HepG2 (cell line): Measurements from ENCODE around the gene LNPK. TPM values are rescaled to one million over a fixed set of nuclear protein-coding genes. Genes with fewer than 3 reads are reported as not detected.

ENCODE experiments used
- CREB1 ChIP-seq, 2 experiments: fragments of 450-650 bp in 1 of 2; IDR thresholded peaks; 2 replicates each; pipeline ENCODE4 v1.6.1; 2016 to 2017; ENCODE audit warnings: control low read depth in 1 of 2, mild to moderate bottlenecking in 1 of 2, missing compliant biosample characterization in 1 of 2, missing genetic modification characterization in 1 of 2
- GABPA ChIP-seq, 2 experiments: IDR thresholded peaks; 2 replicates each; pipeline ENCODE4 v1.6.1; 2011 to 2016; ENCODE audit warnings: low read depth in 2 of 2, low read length in 1 of 2, missing biosample characterization in 1 of 2, missing genetic modification characterization in 1 of 2
- HMG20B ChIP-seq: conservative IDR thresholded peaks from 2 replicates; pipeline ENCODE4 v1.6.1; 2016; ENCODE audit warnings: missing genetic modification reagents, missing compliant biosample characterization
- HOXA3 ChIP-seq: sonication (generic); formaldehyde crosslinking; IDR thresholded peaks from 2 replicates; pipeline ENCODE4 v1.5.0; 2020; ENCODE audit warnings: missing genetic modification reagents
- IRF2 ChIP-seq: IDR thresholded peaks from 2 replicates; pipeline ENCODE4 v1.6.1; 2018; ENCODE audit warnings: missing genetic modification reagents, missing compliant biosample characterization
- PCBP2 ChIP-seq: fragments of 200-400 bp; formaldehyde crosslinking; optimal IDR thresholded peaks from 2 replicates; pipeline ENCODE3; 2018; ENCODE audit warnings: low read length, low read depth; ENCODE audit not compliant: poor library complexity, severe bottlenecking
- RAD51 ChIP-seq: fragments of 450-650 bp; IDR thresholded peaks from 2 replicates; pipeline ENCODE4 v1.6.1; 2016; ENCODE audit warnings: borderline replicate concordance
- REL ChIP-seq: sonication (generic); formaldehyde crosslinking; conservative IDR thresholded peaks from 2 replicates; pipeline ENCODE4 v1.8.0; 2022; ENCODE audit warnings: mild to moderate bottlenecking, missing genetic modification reagents, moderate library complexity
- RFXAP ChIP-seq: sonication (generic); formaldehyde crosslinking; IDR thresholded peaks from 2 replicates; pipeline ENCODE4 v1.4.0; 2020; ENCODE audit warnings: missing genetic modification reagents, borderline replicate concordance
- SOX5 ChIP-seq: IDR thresholded peaks from 2 replicates; pipeline ENCODE4 v1.6.1; 2016; ENCODE audit warnings: borderline replicate concordance
- STAT5B ChIP-seq: sonication (generic); formaldehyde crosslinking; IDR thresholded peaks from 2 replicates; pipeline ENCODE4 v1.4.0; 2020; ENCODE audit warnings: missing genetic modification reagents
- ZFP90 ChIP-seq: sonication (generic); formaldehyde crosslinking; IDR thresholded peaks from 2 replicates; pipeline ENCODE4 v1.8.0; 2022; ENCODE audit warnings: missing genetic modification reagents, mild to moderate bottlenecking, inconsistent platforms, borderline replicate concordance
- ZNF207 ChIP-seq: fragments of 450-650 bp; IDR thresholded peaks from 2 replicates; pipeline ENCODE4 v1.6.1; 2016; ENCODE audit warnings: antibody characterized with exemption, borderline replicate concordance
- ZNF354B ChIP-seq: sonication (generic); formaldehyde crosslinking; IDR thresholded peaks from 2 replicates; pipeline ENCODE4 v1.8.0; 2022; ENCODE audit warnings: mild to moderate bottlenecking, missing genetic modification reagents
- ZNF549 ChIP-seq: sonication (generic); formaldehyde crosslinking; IDR thresholded peaks from 2 replicates; pipeline ENCODE4 v1.5.0; 2020; ENCODE audit warnings: missing genetic modification reagents
- ZNF605 ChIP-seq: sonication (generic); formaldehyde crosslinking; IDR thresholded peaks from 2 replicates; pipeline ENCODE4 v1.8.0; 2022; ENCODE audit warnings: mild to moderate bottlenecking, missing genetic modification reagents
- ZNF782 ChIP-seq: sonication (generic); formaldehyde crosslinking; IDR thresholded peaks from 2 replicates; pipeline ENCODE4 v1.4.0; 2020; ENCODE audit warnings: missing genetic modification reagents, mild to moderate bottlenecking, borderline replicate concordance
- ZSCAN30 ChIP-seq: sonication (generic); formaldehyde crosslinking; IDR thresholded peaks from 2 replicates; pipeline ENCODE4 v1.5.0; 2020; ENCODE audit warnings: mild to moderate bottlenecking, missing genetic modification reagents
- polyA plus RNA-seq, 8 experiments: library from polyadenylated mRNA; depleted of rRNA in 3 of 8; stranded (reverse) in 7 of 8; unstranded in 1 of 8; fragments of >200 nt; fragmentation: Illumina TruSeq in 4 of 8; extraction: Trizol in 4 of 8; gene quantifications; 2 replicates each; pipeline versions ENCODE4 v1.2.1 to v1.2.3, GENCODE V29; 2011 to 2016; ENCODE audit warnings: low read depth in 4 of 8, missing spikeins in 1 of 8, mixed read lengths in 1 of 8; ENCODE audit not compliant: insufficient read depth in 1 of 8
- total RNA-seq, 5 experiments: library from RNA; depleted of rRNA; stranded (reverse); fragments of >200 nt; fragmentation: Illumina TruSeq; extraction: Trizol; gene quantifications; 2 replicates each; pipeline ENCODE4 v1.2.3, GENCODE V29; 2016; ENCODE audit warnings: low read depth in 1 of 5
- TF ChIP-seq, protein P1 (sequence below), 2 experiments: sonication (generic) in 1 of 2; formaldehyde crosslinking in 1 of 2; IDR thresholded peaks; 2 replicates each; pipeline versions ENCODE4 v1.6.1 to v1.9.0; 2014 to 2022; ENCODE audit warnings: antibody characterized with exemption in 1 of 2, borderline replicate concordance in 1 of 2, inconsistent platforms in 1 of 2, low read depth in 1 of 2, missing genetic modification reagents in 1 of 2
- TF ChIP-seq, protein P2 (sequence below): sonication (generic); formaldehyde crosslinking; IDR thresholded peaks from 2 replicates; pipeline ENCODE4 v1.8.0; 2022; ENCODE audit warnings: missing genetic modification reagents, mild to moderate bottlenecking, moderate library complexity, borderline replicate concordance
- TF ChIP-seq, protein P3 (sequence below): IDR thresholded peaks from 2 replicates; pipeline ENCODE4 v1.6.1; 2012; ENCODE audit warnings: low read depth, low read length, improper control_type of control experiment

LNPK gene
- total and polyA plus RNA-seq, 2 of the 13 experiments (the other 11 are each of a cell fraction or from before 2014, with no cell fraction given) = 25.4 to 26.1 TPM

DNA sequence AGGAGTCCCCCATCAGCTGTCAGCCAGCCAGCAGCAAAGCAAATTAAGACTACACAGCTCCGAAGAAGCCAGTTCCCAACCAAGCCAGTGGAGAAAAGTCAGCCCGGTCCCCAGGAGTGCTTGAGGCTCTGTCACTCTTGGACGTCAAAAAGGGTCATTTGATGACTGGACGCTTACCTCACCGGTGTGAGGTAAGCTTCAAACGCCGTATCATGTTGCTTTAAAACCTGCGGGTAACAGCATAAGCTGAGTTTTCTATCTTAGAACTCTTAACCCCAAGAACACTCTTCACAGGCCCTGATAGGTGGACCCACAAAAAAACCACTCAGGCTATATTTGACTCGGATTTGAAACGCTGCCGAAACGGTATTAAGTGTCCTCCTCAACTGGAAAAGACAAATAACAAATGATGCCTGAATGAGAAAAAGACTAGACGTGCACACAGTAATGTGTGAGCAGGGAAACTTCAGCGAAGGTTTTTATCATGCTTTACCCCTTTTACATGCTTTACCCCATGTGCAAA, 682 bp upstream of the LNPK start (continued):
- TF ChIP-seq IRF2 (CRISPR knock-in tag) (no peak), ZSCAN30 (CRISPR knock-in tag) (0 out of 2 replicates have a peak, but pooled peaks have one; percentile 61), HMG20B (CRISPR knock-in tag) (no peak), ZNF605 (CRISPR knock-in tag) (no peak), RFXAP (no peak), ZNF549 (no peak), ZFP90 (CRISPR knock-in tag) (no peak), RAD51 (no peak), PCBP2 (no peak), SOX5 (CRISPR knock-in tag) (no peak), HOXA3 (peak; percentile 59), CREB1 (IDR thresholded peaks at IDR 0.05) (peak; percentile 54; the same call in 1 of the 2 replicates), CREB1 (CRISPR knock-in tag; IDR thresholded peaks at IDR 0.05) (0 out of 2 replicates have a peak, but pooled peaks have one; percentile 29), REL (CRISPR knock-in tag) (no peak), STAT5B (CRISPR knock-in tag) (no peak), ZNF782 (0 out of 2 replicates have a peak, but pooled peaks have one; percentile 23), ZNF207 (no peak), ZNF354B (no peak), GABPA (IDR thresholded peaks at IDR 0.05; ENCODE audit: low read depth, low read length) (no peak), GABPA (CRISPR knock-in tag; IDR thresholded peaks at IDR 0.05; ENCODE audit: low read depth) (no peak)
- TF ChIP-seq, protein P1, sequence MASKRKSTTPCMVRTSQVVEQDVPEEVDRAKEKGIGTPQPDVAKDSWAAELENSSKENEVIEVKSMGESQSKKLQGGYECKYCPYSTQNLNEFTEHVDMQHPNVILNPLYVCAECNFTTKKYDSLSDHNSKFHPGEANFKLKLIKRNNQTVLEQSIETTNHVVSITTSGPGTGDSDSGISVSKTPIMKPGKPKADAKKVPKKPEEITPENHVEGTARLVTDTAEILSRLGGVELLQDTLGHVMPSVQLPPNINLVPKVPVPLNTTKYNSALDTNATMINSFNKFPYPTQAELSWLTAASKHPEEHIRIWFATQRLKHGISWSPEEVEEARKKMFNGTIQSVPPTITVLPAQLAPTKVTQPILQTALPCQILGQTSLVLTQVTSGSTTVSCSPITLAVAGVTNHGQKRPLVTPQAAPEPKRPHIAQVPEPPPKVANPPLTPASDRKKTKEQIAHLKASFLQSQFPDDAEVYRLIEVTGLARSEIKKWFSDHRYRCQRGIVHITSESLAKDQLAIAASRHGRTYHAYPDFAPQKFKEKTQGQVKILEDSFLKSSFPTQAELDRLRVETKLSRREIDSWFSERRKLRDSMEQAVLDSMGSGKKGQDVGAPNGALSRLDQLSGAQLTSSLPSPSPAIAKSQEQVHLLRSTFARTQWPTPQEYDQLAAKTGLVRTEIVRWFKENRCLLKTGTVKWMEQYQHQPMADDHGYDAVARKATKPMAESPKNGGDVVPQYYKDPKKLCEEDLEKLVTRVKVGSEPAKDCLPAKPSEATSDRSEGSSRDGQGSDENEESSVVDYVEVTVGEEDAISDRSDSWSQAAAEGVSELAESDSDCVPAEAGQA (IDR thresholded peaks at IDR 0.05; ENCODE audit: low read depth) = peak; percentile 70; the same call in 1 of the 2 replicates
- TF ChIP-seq, protein P1 (CRISPR knock-in tag; IDR thresholded peaks at IDR 0.05; ENCODE audit: borderline replicate concordance) = no peak
- TF ChIP-seq, protein P2, sequence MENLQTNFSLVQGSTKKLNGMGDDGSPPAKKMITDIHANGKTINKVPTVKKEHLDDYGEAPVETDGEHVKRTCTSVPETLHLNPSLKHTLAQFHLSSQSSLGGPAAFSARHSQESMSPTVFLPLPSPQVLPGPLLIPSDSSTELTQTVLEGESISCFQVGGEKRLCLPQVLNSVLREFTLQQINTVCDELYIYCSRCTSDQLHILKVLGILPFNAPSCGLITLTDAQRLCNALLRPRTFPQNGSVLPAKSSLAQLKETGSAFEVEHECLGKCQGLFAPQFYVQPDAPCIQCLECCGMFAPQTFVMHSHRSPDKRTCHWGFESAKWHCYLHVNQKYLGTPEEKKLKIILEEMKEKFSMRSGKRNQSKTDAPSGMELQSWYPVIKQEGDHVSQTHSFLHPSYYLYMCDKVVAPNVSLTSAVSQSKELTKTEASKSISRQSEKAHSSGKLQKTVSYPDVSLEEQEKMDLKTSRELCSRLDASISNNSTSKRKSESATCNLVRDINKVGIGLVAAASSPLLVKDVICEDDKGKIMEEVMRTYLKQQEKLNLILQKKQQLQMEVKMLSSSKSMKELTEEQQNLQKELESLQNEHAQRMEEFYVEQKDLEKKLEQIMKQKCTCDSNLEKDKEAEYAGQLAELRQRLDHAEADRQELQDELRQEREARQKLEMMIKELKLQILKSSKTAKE (CRISPR knock-in tag) = no peak
- TF ChIP-seq, protein P3, sequence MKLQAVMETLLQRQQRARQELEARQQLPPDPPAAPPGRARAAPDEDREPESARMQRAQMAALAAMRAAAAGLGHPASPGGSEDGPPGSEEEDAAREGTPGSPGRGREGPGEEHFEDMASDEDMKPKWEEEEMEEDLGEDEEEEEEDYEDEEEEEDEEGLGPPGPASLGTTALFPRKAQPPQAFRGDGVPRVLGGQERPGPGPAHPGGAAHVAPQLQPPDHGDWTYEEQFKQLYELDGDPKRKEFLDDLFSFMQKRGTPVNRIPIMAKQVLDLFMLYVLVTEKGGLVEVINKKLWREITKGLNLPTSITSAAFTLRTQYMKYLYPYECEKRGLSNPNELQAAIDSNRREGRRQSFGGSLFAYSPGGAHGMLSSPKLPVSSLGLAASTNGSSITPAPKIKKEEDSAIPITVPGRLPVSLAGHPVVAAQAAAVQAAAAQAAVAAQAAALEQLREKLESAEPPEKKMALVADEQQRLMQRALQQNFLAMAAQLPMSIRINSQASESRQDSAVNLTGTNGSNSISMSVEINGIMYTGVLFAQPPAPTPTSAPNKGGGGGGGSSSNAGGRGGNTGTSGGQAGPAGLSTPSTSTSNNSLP = no peak
